Peyer's patch (tissue), 4 donors: ENCODE measurements around the gene DCTN3.

Source experiments
- POLR2A ChIP-seq, 2 donors: fragments of 450-650 bp; IDR thresholded peaks; one replicate each; pipeline ENCODE4 v1.5.1; 2017; ENCODE audit warnings: antibody characterized with exemption in 2 of 2, mild to moderate bottlenecking in 2 of 2, moderate library complexity in 2 of 2
- TF ChIP-seq, protein P1 (sequence below), 6 experiments: fragments of 450-650 bp in 4 of 6; fragments of 200-600 bp in 2 of 6; sonication (generic) in 1 of 6; IDR thresholded peaks; one replicate each; pipeline ENCODE4 v1.5.1; 2017 to 2019; ENCODE audit warnings: antibody characterized with exemption in 6 of 6, mild to moderate bottlenecking in 3 of 6, moderate library complexity in 1 of 6

DNA sequence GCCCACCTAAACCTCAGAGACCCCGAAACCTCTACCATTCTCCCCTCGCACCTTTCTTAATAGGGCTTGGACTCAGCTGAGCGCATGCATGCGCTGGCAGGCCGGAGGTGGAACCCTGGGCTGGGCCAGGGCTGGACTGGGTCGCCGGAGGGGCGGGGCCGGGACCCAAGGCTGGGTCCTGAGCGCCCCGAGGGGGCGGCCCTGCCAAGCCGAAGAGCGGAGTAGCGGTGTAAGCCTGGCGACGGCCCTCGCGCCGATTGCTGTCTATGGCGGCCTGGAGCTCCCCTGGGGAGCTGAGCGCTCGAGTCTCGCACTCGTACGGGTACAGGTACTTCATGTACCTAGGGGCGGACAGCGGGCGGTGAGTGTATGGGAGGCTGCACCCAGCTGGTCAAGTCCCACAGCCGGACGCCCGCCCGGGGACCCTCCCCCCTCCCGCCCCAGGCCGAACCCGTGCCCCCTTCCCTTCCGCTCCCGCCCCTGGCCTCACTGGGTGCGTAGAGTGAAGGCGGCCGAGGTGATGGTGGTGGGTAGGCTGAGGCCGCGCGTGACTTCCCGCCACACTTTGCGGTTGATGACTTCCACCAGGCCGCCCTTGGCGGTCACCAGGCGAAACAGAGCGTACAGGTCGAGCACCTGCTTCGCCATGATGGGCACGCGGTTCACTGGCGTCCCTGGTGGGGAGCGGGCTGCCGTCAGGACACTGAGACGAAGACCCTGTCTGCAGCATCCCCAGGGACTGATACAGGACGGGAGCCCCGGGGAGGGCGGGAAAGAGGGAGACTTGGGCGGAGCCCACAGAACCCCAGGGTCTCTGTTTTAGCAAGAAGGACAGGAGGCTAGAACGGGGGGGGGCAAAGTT is 3.3 kb upstream of the DCTN3 start:
- TF ChIP-seq, protein P1, sequence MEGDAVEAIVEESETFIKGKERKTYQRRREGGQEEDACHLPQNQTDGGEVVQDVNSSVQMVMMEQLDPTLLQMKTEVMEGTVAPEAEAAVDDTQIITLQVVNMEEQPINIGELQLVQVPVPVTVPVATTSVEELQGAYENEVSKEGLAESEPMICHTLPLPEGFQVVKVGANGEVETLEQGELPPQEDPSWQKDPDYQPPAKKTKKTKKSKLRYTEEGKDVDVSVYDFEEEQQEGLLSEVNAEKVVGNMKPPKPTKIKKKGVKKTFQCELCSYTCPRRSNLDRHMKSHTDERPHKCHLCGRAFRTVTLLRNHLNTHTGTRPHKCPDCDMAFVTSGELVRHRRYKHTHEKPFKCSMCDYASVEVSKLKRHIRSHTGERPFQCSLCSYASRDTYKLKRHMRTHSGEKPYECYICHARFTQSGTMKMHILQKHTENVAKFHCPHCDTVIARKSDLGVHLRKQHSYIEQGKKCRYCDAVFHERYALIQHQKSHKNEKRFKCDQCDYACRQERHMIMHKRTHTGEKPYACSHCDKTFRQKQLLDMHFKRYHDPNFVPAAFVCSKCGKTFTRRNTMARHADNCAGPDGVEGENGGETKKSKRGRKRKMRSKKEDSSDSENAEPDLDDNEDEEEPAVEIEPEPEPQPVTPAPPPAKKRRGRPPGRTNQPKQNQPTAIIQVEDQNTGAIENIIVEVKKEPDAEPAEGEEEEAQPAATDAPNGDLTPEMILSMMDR (IDR thresholded peaks at IDR 0.05): no peak
- no peak for TF ChIP-seq POLR2A (IDR thresholded peaks at IDR 0.05)
